Activated effector memory CD4-positive, alpha-beta T cell treated with anti-CD3 and anti-CD28 coated beads, Interleukin-2, amount 50 U/mL, for 16 hours (primary cell): ENCODE data around the gene NFRKB.
"Not testable (repeated sequence)": the region's sequence is repeated elsewhere in the genome, so short reads cannot be mapped to it uniquely, and the experiment has no call there.

Source experiments
- DNase-seq: peaks from one replicate; pipeline ENCODE4 v3.0.0-alpha.2; 2020

Gene NFRKB

GRCh38 chr11:129888451-129888850 lies 6.9 kb downstream of the NFRKB start:
- no peak for DNase-seq

GRCh38 chr11:129885381-129885780 lies 10.0 kb downstream of the NFRKB start:
- no peak for DNase-seq

- DNase-seq = no peak
Measured at GRCh38 chr11:129884581-129884980, 10.8 kb downstream of the NFRKB start.

GRCh38 chr11:129881570-129882170 lies 13.7 kb downstream of the NFRKB start:
- peak; percentile 75 for DNase-seq

- DNase-seq = no peak
Measured at GRCh38 chr11:129880311-129880710, 15.1 kb downstream of the NFRKB start.

GRCh38 chr11:129871914-129872313 lies 23.5 kb downstream of the NFRKB start:
- no peak for DNase-seq

- DNase-seq = not testable (repeated sequence)
Measured at GRCh38 chr11:129868626-129869025, 26.8 kb downstream of the NFRKB start.

- no peak for DNase-seq
Measured at GRCh38 chr11:129866311-129866710, 29.1 kb downstream of the NFRKB start.

GRCh38 chr11:129865701-129866100 lies 29.7 kb downstream of the NFRKB start:
- no peak for DNase-seq

GRCh38 chr11:129864811-129865210 lies 30.6 kb downstream of the NFRKB start:
- no peak for DNase-seq

GRCh38 chr11:129861702-129862522 lies 33.5 kb downstream of the NFRKB start:
- no peak for DNase-seq

- no peak for DNase-seq
Measured at GRCh38 chr11:129856036-129856435, 39.3 kb downstream of the NFRKB start.

- no peak for DNase-seq
Measured at GRCh38 chr11:129855086-129855485, 40.3 kb downstream of the NFRKB start.

- DNase-seq = no peak
Measured at GRCh38 chr11:129854232-129854805, 41.1 kb downstream of the NFRKB start.

GRCh38 chr11:129853518-129854231 lies 41.7 kb downstream of the NFRKB start:
- peak; percentile 83 for DNase-seq

- DNase-seq = no peak
Measured at GRCh38 chr11:129852125-129852740, 43.1 kb downstream of the NFRKB start.

GRCh38 chr11:129849447-129850130 lies 45.8 kb downstream of the NFRKB start:
- DNase-seq = no peak

- not testable (repeated sequence) for DNase-seq
Measured at GRCh38 chr11:129847361-129847760, 48.0 kb downstream of the NFRKB start.

- no peak for DNase-seq
Measured at GRCh38 chr11:129846508-129847335, 48.7 kb downstream of the NFRKB start.
